GM18508 (cell line): Measurements from ENCODE around the gene HSD3B7.

Experiments used
- ATAC-seq: cut with Tn5 transposase; IDR thresholded peaks from one replicate; pipeline ENCODE4 v1.9.1; 2021; ENCODE audit warnings: moderate number of reproducible peaks; ENCODE audit not compliant: insufficient read depth, unreplicated experiment

The HSD3B7 gene

DNA sequence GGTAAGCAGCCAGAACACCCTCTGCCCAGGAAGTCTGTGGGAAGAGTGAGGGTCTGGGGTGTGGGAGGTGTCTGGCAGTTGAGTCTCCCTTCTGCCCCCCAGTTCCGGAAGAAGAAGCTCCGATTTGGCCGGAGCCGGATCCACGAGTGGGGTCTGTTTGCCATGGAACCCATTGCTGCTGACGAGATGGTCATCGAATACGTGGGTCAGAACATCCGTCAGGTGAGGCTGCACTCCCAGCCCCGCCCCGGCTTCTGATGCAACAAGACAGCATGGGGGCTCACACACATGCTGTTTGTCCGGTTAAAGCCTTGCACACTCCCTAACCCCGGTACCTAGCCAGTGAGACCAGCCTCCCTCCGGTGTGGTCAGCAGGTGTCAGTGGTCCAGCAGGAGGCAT lies 4.0 kb upstream of the HSD3B7 start:
- no peak for ATAC-seq

DNA sequence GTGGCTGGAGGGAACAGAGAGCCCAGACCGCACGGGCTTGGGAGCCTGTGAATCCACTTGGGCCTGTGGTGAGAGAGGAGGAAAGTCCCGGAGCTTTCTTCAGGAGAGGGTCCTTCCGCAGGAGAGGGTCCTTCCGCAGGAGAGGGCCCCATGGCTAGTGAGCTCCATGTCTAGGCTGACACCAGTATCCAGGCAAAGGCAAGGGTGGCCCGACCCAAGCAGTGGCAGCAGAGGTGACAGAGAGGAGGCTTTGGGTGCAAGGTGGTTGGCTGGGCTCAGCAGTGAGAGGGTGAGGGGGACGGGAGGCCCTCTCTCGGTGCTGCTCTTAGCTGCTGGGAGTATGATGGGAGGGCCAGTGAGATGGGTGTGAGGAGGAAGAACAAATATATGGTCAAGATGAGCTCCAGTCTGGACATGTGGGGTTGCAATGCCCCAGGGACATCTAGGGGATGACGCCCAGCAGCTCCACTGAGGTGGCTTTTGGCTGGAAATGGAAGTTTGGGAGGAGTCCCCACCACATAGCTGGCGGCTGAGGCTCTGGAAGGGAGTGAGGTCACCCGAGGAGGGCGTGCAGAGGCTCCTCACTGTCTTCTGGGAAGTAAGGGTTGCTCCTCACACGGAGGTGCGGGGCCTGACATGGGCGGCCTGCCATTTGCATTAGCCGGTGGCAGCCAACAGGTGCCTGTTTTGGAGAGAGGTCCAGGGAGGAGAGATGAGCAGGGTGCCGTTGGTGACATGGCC lies 2.3 kb upstream of the HSD3B7 start:
- no peak for ATAC-seq

DNA sequence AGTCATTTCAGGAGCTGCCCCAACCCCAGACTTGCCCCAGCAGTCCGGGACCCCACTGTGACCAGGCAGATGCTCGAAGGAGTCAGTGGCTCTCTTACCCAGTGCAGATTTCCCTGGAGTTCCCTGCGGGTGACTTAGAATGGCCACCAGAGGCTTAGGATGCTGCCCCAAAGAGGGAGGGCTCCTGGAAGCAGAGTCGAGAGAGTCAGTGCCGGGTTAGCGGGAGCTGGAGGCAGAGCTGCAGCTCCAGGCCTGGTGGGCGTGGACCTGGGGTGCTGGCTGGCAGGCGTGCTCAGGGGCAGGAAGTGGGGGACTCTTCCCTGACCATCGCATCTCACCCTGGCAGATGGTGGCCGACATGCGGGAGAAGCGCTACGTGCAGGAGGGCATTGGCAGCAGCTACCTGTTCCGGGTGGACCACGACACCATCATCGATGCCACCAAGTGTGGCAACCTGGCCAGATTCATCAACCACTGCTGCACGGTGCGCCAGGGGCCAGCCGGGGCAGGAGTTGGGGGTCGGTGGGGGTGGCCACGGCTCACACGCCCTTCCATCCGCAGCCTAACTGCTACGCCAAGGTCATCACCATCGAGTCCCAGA lies 1.6 kb upstream of the HSD3B7 start:
- no peak for ATAC-seq

DNA sequence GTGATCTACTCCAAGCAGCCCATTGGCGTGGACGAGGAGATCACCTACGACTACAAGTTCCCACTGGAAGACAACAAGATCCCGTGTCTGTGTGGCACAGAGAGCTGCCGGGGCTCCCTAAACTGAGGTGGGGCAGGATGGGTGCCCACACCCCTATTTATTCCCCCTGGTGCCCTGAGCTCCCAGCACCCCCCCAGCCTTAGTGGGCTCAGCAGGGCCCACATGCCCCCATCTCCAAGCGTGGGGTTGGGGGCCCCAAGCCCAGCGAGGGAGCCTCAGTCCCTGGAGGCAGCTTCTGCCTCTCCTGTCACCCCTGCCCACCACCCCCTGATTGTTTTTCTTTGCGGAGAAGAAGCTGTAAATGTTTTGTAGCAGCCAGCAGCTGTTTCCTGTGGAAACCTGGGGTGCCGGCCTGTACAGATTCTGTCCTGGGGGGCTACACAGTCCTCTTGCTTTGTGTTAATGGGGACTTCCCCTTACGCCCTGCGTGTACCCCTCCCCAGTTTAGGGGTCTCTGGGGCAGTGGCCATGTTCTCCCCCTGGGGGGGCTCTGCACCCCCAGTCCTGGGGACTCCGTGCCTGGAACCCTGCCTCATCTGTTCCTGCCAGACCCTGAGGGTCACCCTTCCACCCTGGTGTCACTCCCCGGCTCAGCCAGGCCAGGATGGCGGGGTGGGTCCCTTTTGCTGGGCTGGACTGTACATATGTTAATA lies 953 bp upstream of the HSD3B7 start:
- no peak for ATAC-seq

DNA sequence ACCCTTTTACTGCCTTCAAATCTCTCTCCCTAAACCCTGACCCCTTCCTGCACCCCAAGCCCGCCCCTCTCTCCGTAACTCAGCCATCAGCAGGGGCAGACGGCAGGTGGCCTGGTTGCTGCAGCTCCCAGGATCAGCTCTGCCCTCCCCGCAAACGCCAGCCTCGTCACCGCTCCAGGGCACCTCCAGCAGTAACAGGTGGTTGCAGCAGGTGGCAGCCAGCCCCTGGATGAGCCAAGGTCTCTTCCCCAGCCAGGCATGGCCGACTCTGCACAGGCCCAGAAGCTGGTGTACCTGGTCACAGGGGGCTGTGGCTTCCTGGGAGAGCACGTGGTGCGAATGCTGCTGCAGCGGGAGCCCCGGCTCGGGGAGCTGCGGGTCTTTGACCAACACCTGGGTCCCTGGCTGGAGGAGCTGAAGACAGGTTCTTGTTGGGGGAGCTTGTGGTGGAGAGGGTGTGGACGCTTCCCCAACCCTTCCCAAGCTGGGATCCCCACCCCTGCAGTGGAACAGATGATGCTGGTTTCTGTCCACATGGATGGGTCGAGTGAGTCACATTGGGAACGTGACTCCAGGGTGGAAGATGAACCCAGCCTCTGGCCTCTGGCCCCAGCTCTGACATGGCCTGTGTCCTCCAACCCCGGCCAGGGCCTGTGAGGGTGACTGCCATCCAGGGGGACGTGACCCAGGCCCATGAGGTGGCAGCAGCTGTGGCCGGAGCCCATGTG lies 558 bp downstream of the HSD3B7 start:
- no peak for ATAC-seq

DNA sequence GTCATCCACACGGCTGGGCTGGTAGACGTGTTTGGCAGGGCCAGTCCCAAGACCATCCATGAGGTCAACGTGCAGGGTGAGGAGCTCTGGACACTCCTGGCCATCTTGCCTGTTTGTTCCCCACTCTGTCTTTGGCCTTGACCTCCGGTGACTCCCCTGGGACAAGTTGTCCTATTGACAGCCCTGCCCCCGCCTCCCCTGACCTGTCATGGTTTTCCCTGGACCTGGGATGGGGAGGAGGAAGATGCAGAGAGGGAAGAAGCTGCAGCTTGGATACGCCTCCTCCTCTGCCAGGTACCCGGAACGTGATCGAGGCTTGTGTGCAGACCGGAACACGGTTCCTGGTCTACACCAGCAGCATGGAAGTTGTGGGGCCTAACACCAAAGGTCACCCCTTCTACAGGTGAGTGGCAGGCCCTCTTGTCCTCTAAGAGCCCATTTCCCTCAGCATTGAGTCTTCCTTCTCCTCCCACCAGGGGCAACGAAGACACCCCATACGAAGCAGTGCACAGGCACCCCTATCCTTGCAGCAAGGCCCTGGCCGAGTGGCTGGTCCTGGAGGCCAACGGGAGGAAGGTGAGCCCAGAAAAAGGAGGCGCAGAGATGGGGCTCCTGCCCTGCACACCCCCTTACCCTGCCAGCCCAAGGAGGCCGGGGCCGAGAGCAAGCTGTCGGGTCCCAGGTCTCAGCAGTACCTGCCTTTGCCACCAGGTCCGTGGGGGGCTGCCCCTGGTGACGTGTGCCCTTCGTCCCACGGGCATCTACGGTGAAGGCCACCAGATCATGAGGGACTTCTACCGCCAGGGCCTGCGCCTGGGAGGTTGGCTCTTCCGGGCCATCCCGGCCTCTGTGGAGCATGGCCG lies 1.4 kb downstream of the HSD3B7 start:
- no peak for ATAC-seq

DNA sequence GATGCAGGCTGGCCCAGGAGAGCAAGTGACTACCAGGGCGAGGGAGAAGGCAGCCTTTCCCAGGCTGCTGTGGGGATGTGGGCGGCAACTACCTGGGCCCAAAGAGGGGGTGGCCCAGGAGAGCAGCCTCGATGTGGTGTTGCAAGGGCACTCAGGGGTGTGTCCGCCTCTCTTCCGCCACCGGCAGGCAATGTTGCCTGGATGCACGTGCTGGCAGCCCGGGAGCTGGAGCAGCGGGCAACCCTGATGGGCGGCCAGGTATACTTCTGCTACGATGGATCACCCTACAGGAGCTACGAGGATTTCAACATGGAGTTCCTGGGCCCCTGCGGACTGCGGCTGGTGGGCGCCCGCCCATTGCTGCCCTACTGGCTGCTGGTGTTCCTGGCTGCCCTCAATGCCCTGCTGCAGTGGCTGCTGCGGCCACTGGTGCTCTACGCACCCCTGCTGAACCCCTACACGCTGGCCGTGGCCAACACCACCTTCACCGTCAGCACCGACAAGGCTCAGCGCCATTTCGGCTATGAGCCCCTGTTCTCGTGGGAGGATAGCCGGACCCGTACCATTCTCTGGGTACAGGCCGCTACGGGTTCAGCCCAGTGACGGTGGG lies 2.7 kb downstream of the HSD3B7 start:
- ATAC-seq: no peak

DNA sequence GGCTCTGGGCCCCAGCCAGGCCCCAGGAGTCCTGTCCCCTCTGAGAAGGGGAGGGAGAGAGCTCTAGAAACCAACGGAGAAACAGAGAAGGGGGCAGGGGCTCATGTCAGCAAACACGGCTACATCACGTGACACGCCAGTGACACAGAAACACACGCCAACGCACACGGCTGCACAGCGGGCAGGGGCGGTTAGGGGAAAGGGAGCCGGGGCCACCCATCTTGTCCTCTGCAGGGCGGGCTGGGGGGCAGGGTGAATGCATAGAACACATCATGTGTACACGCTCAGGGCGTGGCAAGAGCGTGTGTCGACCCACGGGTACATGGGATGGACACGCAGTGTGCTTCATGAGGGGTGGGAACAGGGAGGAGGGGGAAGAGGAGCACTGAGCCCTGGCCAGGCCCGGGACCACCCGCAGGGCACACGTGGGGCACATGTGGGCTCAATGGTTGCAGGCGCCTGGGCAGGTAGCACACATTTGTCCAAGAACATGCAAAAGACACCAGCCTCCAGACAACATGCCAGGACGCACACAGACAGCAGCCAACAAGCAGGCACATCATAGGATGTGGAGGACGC lies 4.6 kb downstream of the HSD3B7 start:
- no peak for ATAC-seq

DNA sequence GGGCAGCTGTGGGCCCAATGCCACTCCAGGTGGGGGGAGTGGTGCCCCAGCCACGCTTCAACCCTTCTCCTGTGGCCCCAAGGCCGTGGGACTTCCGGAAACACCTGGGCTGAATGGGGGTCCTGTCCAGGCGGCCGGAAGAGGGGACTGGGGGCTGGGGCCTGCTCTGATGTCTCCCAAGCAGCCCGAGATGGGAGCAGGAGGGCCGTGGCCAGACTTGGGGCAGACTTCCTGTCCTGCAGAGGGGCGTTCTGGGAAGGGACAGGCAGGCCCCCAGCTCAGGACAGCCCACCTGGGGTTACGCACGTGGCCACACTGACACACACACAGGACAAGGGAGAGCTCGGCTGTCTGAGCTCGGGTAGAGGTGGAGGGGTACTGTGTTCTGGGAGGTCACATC lies 5.1 kb downstream of the HSD3B7 start:
- ATAC-seq: no peak

DNA sequence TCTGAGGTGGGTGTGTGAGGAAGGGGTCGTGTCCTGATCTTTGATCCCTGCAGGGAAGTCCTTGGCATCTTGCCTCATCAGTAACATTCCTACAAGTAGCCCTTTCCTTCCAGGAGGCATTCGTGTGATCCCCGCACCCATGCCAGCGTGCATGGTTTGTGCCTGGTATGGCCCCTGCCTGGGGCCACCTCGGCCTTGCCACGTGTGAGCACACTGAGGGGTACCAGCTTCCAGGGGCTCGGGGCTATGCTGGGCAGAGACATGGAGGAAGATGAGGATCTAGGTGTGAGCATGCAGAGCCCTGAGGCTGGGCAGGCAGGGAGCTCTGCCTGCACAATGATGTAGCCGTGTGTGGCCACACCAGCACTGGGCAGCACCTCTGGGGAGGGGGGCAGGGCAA lies 6.0 kb downstream of the HSD3B7 start:
- ATAC-seq: no peak

DNA sequence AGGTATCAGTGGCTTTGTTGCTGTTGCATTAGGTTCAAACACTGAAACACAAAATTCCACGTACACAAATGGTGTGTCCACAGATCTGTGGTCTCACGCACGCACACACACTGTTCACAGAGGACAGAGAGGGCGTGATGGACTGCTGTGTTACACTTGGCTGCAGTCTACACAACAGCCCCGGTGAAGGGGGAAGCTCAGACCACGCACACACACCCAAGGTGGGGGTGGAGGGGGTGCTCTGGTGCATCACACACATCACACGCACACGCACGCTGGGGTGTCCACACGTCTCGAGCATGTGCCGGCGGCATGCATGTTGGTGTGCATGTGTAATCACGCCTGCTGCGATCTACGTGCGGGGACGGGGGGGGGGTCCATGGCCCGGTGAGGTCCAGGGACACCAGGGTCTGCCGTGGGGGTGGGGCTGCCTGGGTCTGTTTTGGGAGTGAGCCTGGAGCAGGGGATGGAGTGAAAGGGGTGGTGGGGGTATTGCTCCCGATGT lies 7.3 kb downstream of the HSD3B7 start:
- ATAC-seq: no peak

DNA sequence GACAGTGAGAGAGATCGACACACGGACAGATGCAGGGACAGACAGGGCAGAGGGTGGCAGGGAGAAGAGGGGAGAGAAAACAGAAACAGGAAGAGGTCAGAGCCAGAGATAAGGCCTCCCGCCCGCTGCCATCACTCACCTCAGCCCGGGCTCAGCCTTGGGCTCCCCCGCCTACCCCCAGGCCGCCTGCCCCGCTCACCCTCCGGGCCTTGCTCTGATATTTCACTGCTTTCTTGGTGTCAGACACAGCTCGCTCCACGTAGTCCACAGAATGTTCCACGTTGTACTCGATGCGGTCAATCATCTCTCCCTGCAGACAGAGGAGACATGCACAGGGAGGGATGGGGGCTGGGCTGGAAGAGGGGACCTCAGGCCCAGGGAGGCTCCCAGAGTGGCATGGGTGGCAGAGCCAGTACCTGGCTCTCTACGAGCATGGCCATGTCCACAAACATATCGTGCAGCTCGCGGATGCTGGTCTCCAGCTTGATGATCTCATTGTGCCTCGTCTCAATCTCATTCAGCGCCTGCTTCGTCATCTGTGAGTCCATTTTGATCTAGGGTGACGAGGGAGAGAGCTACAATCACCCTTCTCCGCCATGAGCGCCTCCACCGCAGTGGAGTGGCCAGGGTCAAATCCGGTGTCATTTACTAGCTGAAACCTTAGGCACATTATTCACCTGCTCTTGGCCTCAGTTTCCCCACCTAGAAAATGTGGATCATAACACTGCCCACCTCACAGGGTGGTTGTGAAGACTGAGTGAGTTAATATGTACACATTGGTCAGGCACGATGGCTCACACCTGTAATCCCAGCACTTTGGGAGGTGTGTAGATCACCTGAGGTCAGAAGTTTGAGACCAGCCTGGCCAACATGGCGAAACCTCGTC lies 8.2 kb downstream of the HSD3B7 start:
- no peak for ATAC-seq

DNA sequence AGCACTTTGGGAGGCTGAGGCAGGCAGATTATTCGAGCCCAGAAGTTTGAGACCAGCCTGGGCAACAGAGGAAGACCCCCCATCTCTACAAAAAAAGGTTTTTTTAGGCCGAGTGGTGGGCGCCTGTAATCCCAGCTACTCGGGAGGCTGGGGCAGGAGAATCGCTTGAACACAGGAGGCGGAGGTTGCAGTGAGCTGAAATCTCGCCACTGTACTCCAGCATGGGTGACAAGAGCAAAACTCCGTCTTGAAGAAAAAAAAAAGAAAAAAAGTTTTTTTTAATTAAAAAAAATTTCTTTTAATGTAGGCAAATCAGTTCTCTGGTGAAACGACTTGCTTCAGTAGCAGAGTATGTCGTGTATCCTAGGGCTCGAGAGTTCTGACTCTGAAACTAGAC lies 10.9 kb downstream of the HSD3B7 start:
- no peak for ATAC-seq

DNA sequence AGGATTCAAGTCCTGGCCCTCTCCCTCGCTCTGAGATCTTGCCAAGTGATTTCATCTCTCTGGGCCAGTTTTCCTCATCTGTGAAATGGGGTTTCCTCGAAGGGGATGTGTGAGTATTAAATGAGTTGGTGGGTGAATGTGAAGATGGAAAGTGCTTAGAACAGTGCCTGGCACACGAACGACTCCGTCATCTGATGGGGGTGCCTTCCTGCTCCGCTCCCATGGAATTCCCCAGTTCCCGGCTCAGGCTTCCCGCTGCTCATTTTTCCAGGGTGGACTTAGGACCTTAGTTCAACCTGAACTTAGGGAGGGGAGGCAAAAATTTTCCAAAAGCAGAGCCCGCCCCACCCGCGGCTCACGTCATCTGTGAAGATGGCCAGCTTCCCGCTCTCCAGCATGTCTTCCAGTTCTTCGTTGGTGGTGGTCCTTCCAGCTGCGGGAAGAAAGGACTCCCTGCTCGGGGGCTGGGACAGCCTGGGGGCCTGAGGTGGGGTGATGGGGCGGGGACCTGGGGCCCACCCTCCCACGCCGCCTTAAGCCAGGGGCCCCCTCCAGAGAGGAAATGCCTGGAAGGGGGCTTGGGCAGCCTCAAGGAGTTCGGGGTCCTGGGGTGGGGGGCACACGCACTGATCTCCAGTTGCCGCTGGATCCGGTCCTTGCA lies 11.4 kb downstream of the HSD3B7 start:
- ATAC-seq: no peak

DNA sequence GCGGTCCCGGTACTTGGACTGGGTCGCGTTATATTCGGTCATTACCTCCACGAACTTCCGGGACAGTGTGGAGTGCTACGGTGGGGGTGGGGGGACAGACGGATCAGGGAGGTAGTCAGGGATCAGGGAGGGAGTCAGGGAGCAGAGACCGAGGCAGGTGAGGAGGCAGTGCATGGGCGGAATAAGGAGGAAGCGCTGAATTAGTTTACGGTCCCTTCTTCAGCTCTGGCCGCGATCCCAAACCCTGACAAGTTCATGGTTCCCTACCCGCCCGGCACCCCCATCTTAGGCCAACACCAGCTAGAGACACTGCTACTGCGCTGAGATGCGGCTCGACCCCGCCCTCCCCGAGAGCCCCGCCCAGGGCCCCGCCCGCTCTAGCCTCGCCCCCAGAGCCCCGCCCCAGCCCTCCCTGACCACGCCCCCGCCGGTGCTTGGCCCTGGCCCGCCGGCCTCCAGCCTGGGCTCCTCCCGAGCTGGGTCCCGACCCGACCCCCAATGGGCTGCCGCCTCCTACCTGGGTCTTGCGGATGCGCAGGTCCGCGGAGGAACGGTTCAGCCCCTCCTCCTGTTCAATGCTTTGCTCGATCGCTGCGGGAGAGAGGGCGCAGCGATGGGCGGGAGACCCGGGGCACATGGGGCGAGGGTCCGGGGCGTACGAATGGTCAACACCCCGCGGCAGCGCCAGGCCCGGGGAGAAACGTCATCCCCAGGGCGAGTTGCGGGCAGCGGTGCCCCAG lies 12.1 kb downstream of the HSD3B7 start:
- ATAC-seq: no peak

DNA sequence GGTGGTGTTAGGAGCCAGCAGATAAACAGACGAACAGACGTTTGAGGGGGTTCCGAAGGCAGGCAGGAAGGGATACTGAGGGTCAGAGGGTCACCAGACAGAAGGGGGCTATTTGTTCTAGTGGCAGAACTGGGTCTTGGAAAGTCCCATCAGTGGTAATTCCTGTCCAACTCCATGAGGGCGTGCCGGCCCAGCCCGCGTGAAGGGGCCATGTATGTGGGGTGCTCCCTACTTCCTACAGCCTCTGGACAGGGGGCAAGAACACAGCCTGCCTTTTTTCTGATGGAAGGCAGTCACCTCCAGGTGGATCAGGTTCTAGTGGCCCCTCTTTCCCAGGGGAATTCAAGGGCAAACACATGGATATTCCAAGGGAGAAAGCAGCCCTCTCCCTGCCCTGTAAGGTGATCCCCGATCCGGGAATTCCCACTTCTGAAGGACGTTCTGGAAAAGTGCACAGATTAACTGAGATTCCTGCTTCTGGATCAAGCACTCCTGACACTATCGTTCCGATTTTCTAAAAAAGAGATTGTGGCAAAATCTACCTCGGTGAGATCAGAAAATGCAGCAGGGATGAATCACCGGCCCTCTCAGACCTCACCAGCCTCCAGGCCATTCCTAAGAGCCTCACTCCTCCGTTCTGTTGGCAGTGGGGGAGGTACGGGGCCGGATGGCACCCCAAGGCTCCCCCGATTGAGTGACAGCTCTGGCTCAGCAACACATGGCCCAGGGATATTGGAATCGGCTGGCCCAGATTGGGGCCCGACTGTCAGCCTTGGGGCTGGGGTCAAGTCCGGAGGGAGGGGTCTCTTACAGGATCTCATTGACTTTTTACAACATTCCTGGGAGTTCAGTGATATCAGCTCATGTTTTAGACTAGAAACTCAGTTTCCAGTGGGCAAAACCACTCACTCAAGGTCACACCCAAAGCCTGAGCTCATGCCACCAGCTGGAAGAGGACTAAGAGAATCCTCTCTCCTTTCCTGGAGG lies 13.0 kb downstream of the HSD3B7 start:
- ATAC-seq: no peak
